ENCODE measurements around the gene PKP4. TPM values are rescaled to one million over a fixed set of nuclear protein-coding genes. Genes with fewer than 3 reads are reported as not detected.

The PKP4 gene
- total RNA-seq, 1 experiment from 2014 or later, result 40.1 TPM

GRCh38 chr2:158666969-158667368 is 210.2 kb downstream of the PKP4 start:
- BruUV-seq (replicated peaks), result no TSS peak
- Histone ChIP-seq H3K79me2 (ENCODE audit: low read length) (no peaks in the 10 kb centered on the region), H3K9me3 (ENCODE audit: low read length) (no peaks in the 10 kb centered on the region), H3K9ac (ENCODE audit: low read length) (no peak overlapping the region), H3F3A (ENCODE audit: low read length, unreplicated experiment) (no peaks in the 10 kb centered on the region), H3K27me3 (ENCODE audit: low read length) (no peaks in the 10 kb centered on the region), H4K20me1 (ENCODE audit: low read length) (no peaks in the 10 kb centered on the region), H2AFZ (ENCODE audit: low read length) (no peak overlapping the region), H3K4me3 (ENCODE audit: low read length) (no peak overlapping the region), H3K36me3 (ENCODE audit: low read depth, low read length) (peaks cover 10% of the 10 kb centered on the region; the same call in 1 of the 2 replicates), H3K9me2 (replicated peaks; ENCODE audit: low read length) (no peaks in the 10 kb centered on the region), H3K27ac (ENCODE audit: low read length) (no peak overlapping the region), H3K4me1 (ENCODE audit: insufficient read depth, low read length) (peaks cover 10% of the 10 kb centered on the region; the same call in 1 of the 2 replicates), H3K4me2 (ENCODE audit: low read length) (no peak overlapping the region)
- intact Hi-C loops (cut with micrococcal nuclease), result loop anchor here (10.0 kb wide), 1 partner anchor 78 kb away; no protein-coding TSS in a partner anchor
- POLR2A ChIA-PET (ENCODE audit: unreplicated experiment), result no interaction called here
- DNase-seq (no peak), ATAC-seq (no peak)
- TF ChIP-seq CTCF (conservative IDR thresholded peaks at IDR 0.05; ENCODE audit: low read depth, low read length) (no peak), EZH2 (IDR thresholded peaks at IDR 0.05; ENCODE audit: low read length, unreplicated experiment) (no peak), EZH2phosphoT487 (IDR thresholded peaks at IDR 0.05; ENCODE audit: borderline replicate concordance, low read length) (no peak)
- CTCF ChIA-PET, result interaction anchor here (0.5 to 0.7 kb wide), 2 partner anchors 67 to 68 kb away, joined by 3 read pairs; no protein-coding TSS in a partner anchor

- DNase-seq, result peak; percentile 66
- no peak overlapping the region for H3K9ac ChIP-seq (ENCODE audit: low read length)
- no peak overlapping the region for H3K4me3 ChIP-seq (ENCODE audit: low read length)
- H3K4me1 ChIP-seq (ENCODE audit: insufficient read depth, low read length), result peaks cover 10% of the 10 kb centered on the region; the same call in 1 of the 2 replicates
- H3K27me3 ChIP-seq (ENCODE audit: low read length), result no peaks in the 10 kb centered on the region
- intact Hi-C loops (cut with micrococcal nuclease), result loop anchor here (10.0 kb wide), 1 partner anchor 77 kb away; no protein-coding TSS in a partner anchor
- no peaks in the 10 kb centered on the region for H4K20me1 ChIP-seq (ENCODE audit: low read length)
- no TSS peak for BruUV-seq (replicated peaks)
- H3K9me2 ChIP-seq (replicated peaks; ENCODE audit: low read length), result no peaks in the 10 kb centered on the region
- H3K9me3 ChIP-seq (ENCODE audit: low read length), result no peaks in the 10 kb centered on the region
- no peak overlapping the region for H3K4me2 ChIP-seq (ENCODE audit: low read length)
- no peaks in the 10 kb centered on the region for H3F3A ChIP-seq (ENCODE audit: low read length, unreplicated experiment)
- H3K27ac ChIP-seq (ENCODE audit: low read length), result peak overlapping the region; percentile 16; the same call in 1 of the 2 replicates
- H3K36me3 ChIP-seq (ENCODE audit: low read depth, low read length), result peaks cover 10% of the 10 kb centered on the region; the same call in 1 of the 2 replicates
- POLR2A ChIA-PET (ENCODE audit: unreplicated experiment), result no interaction called here
- CTCF ChIA-PET, result interaction anchor here (0.7 kb wide), 1 partner anchor 68 kb away, joined by 3 read pairs; no protein-coding TSS in a partner anchor
- no peaks in the 10 kb centered on the region for H3K79me2 ChIP-seq (ENCODE audit: low read length)
- peak; percentile 82 for ATAC-seq
- TF ChIP-seq EZH2phosphoT487 (IDR thresholded peaks at IDR 0.05; ENCODE audit: borderline replicate concordance, low read length) (no peak), EZH2 (IDR thresholded peaks at IDR 0.05; ENCODE audit: low read length, unreplicated experiment) (no peak), CTCF (conservative IDR thresholded peaks at IDR 0.05; ENCODE audit: low read depth, low read length) (no peak)
- H2AFZ ChIP-seq (ENCODE audit: low read length), result no peak overlapping the region
These were observed 210.8 kb downstream of the PKP4 start for GRCh38 chr2:158667586-158667985.
